H1 (cell line): ENCODE results near the gene RAB26. TPM values are rescaled to one million over a fixed set of nuclear protein-coding genes. Genes with fewer than 3 reads are reported as not detected.
"Not testable (repeated sequence)": the region's sequence is repeated elsewhere in the genome, so short reads cannot be mapped to it uniquely, and the experiment has no call there.

Experiments
- CTCF ChIA-PET: fragments of 300-600 bp; sonication (Branson Sonifier 250); formaldehyde crosslinking; loops from one replicate; lab custom pipeline; 2021; ENCODE audit not compliant: partially characterized antibody; lab: Charles Lee
- POLR2A ChIA-PET: fragments of 300-600 bp; sonication (Branson Sonifier 250); formaldehyde crosslinking; loops from one replicate; lab custom pipeline; 2021; ENCODE audit warnings: inconsistent platforms; ENCODE audit not compliant: partially characterized antibody; lab: Charles Lee
- DNase-seq, 2 experiments: peaks; one replicate each; pipeline versions ENCODE4 v3.0.0 to v3.0.0-alpha.2; 2010 to 2022; ENCODE audit warnings: low spot score in 2 of 2, low read depth in 1 of 2, mixed read lengths in 1 of 2
- FAIRE-seq: peaks from 2 replicates; lab custom pipeline; 2011; peaks lifted over from hg19 to GRCh38; lab: Jason Lieb, UNC
- H2AFZ ChIP-seq: 2 replicates; pipeline ENCODE4 v1.8.1; 2012; ENCODE audit warnings: low read length, inconsistent platforms
- H2AK5ac ChIP-seq: 2 replicates; pipeline ENCODE4 v1.6.1; 2013; ENCODE audit warnings: low read depth, low read length
- H2BK120ac ChIP-seq: replicated peaks from 2 replicates; pipeline ENCODE3; 2013; ENCODE audit warnings: low read depth, low read length, inconsistent platforms
- H2BK12ac ChIP-seq: 2 replicates; pipeline ENCODE4 v1.6.1; 2013; ENCODE audit warnings: low read depth, low read length
- H2BK15ac ChIP-seq: 2 replicates; pipeline ENCODE4 v1.6.1; 2013; ENCODE audit warnings: low read length
- H2BK20ac ChIP-seq: 2 replicates; pipeline ENCODE4 v1.6.1; 2013; ENCODE audit warnings: low read length
- H2BK5ac ChIP-seq: 2 replicates; pipeline ENCODE4 v1.6.1; 2013; ENCODE audit warnings: low read depth, low read length
- H3K14ac ChIP-seq: 2 replicates; pipeline ENCODE4 v1.6.1; 2013; ENCODE audit warnings: inconsistent platforms; ENCODE audit not compliant: insufficient read length
- H3K18ac ChIP-seq: 2 replicates; pipeline ENCODE4 v1.6.1; 2013; ENCODE audit warnings: low read length; ENCODE audit errors: extremely low read depth
- H3K23ac ChIP-seq: 2 replicates; pipeline ENCODE4 v1.6.1; 2013; ENCODE audit warnings: inconsistent platforms; ENCODE audit not compliant: insufficient read length
- H3K23me2 ChIP-seq: 2 replicates; pipeline ENCODE4 v1.6.1; 2013; ENCODE audit warnings: low read depth, low read length
- H3K27ac ChIP-seq: 2 replicates; pipeline ENCODE4 v1.6.1; 2011; ENCODE audit warnings: low read depth, low read length, inconsistent platforms
- H3K27me3 ChIP-seq, 4 experiments: replicated peaks in 1 of 4; 1 replicate in 1 of 4; 2 replicates in 3 of 4; pipeline versions ENCODE4 v1.6.1 to v1.8.1; 2011 to 2013; ENCODE audit warnings: low read length in 3 of 4, mild to moderate bottlenecking in 3 of 4, inconsistent platforms in 2 of 4, mixed read lengths in 2 of 4, moderate library complexity in 1 of 4; ENCODE audit not compliant: control insufficient read depth in 3 of 4, insufficient read depth in 3 of 4; ENCODE audit errors: extremely low read depth in 1 of 4
- H3K36me3 ChIP-seq, 4 experiments: 2 replicates each; pipeline versions ENCODE4 v1.6.1 to v1.8.1; 2011 to 2013; ENCODE audit warnings: mild to moderate bottlenecking in 4 of 4, low read length in 3 of 4, moderate library complexity in 2 of 4, control low read depth in 1 of 4, inconsistent platforms in 1 of 4; ENCODE audit not compliant: insufficient read depth in 4 of 4, control insufficient read depth in 2 of 4
- H3K4ac ChIP-seq: replicated peaks from 2 replicates; pipeline ENCODE3; 2013; ENCODE audit warnings: low read length, low read depth, mixed read lengths, inconsistent platforms; ENCODE audit not compliant: insufficient read length
- H3K4me1 ChIP-seq, 4 experiments: replicated peaks in 1 of 4; 1 replicate in 1 of 4; 2 replicates in 3 of 4; pipeline versions ENCODE4 v1.6.1 to v1.8.1; 2011 to 2013; ENCODE audit warnings: low read length in 3 of 4, inconsistent platforms in 2 of 4, mixed read lengths in 1 of 4; ENCODE audit not compliant: insufficient read depth in 4 of 4, control insufficient read depth in 3 of 4
- H3K4me2 ChIP-seq, 2 experiments: 2 replicates each; pipeline versions ENCODE4 v1.6.1 to v1.8.1; 2011 to 2013; ENCODE audit warnings: low read depth in 2 of 2, low read length in 2 of 2, control low read depth in 1 of 2, inconsistent platforms in 1 of 2, mild to moderate bottlenecking in 1 of 2; ENCODE audit not compliant: insufficient read depth in 1 of 2
- H3K4me3 ChIP-seq, 4 experiments: fragments of 200-600, 300-600 bp in 1 of 4; sonication (generic), shearing (Covaris generic), sonication (Bioruptor Twin) in 1 of 4; 2 replicates each; pipeline versions ENCODE4 v1.5.1 to v1.8.1; 2011 to 2016; ENCODE audit warnings: low read length in 4 of 4, low read depth in 3 of 4, control low read depth in 2 of 4, inconsistent platforms in 2 of 4, mild to moderate bottlenecking in 2 of 4, mixed read lengths in 1 of 4, moderate library complexity in 1 of 4; ENCODE audit not compliant: insufficient read depth in 2 of 4; ENCODE audit errors: extremely low read depth in 1 of 4
- H3K56ac ChIP-seq: replicated peaks from 2 replicates; pipeline ENCODE3; 2013; ENCODE audit warnings: low read depth, mild to moderate bottlenecking, mixed read lengths, low read length, inconsistent platforms; ENCODE audit not compliant: insufficient read length
- H3K79me1 ChIP-seq: 2 replicates; pipeline ENCODE4 v1.6.1; 2013; ENCODE audit warnings: low read depth, low read length, control low read depth
- H3K79me2 ChIP-seq, 2 experiments: 2 replicates each; pipeline versions ENCODE4 v1.6.1 to v1.8.1; 2012 to 2013; ENCODE audit warnings: low read length in 2 of 2, mild to moderate bottlenecking in 2 of 2, inconsistent platforms in 1 of 2; ENCODE audit not compliant: insufficient read depth in 2 of 2, control insufficient read depth in 1 of 2
- H3K9ac ChIP-seq, 4 experiments: replicated peaks in 1 of 4; 1 replicate in 1 of 4; 2 replicates in 3 of 4; pipeline versions ENCODE4 v1.6.1 to v1.8.1; 2011 to 2013; ENCODE audit warnings: low read depth in 3 of 4, low read length in 3 of 4, control low read depth in 2 of 4, mild to moderate bottlenecking in 2 of 4, moderate library complexity in 2 of 4, inconsistent platforms in 1 of 4; ENCODE audit errors: extremely low read depth in 1 of 4
- H3K9me3 ChIP-seq, 2 experiments: 2 replicates each; pipeline versions ENCODE4 v1.6.1 to v1.8.1; 2012 to 2013; ENCODE audit warnings: mild to moderate bottlenecking in 2 of 2, moderate library complexity in 2 of 2, control low read depth in 1 of 2, inconsistent platforms in 1 of 2, low read depth in 1 of 2, low read length in 1 of 2, mixed read lengths in 1 of 2; ENCODE audit not compliant: insufficient read depth in 2 of 2
- H4K20me1 ChIP-seq, 2 experiments: replicated peaks in 1 of 2; 2 replicates each; pipeline versions ENCODE3 to v1.8.1; 2011 to 2013; ENCODE audit warnings: inconsistent platforms in 2 of 2, low read length in 2 of 2, mild to moderate bottlenecking in 1 of 2; ENCODE audit not compliant: insufficient read depth in 2 of 2, control insufficient read depth in 1 of 2
- H4K5ac ChIP-seq: 2 replicates; pipeline ENCODE4 v1.6.1; 2013; ENCODE audit warnings: low read length, low read depth, mixed read lengths, inconsistent platforms; ENCODE audit not compliant: insufficient read length
- H4K8ac ChIP-seq: 2 replicates; pipeline ENCODE4 v1.8.0; 2013; ENCODE audit warnings: mild to moderate bottlenecking, moderate library complexity, low read length, inconsistent platforms; ENCODE audit not compliant: insufficient read depth; ENCODE audit errors: extremely low read depth
- H4K91ac ChIP-seq: replicated peaks from 2 replicates; pipeline ENCODE3; 2013; ENCODE audit warnings: low read length, mixed read lengths, inconsistent platforms; ENCODE audit not compliant: insufficient read length
- WGBS, 2 experiments: shearing (Covaris generic) in 1 of 2; methylation state at CpG; one replicate each; pipeline versions ENCODE4 v1.1.6 to v1.1.7; 2013 to 2015; ENCODE audit warnings: low lambda C conversion rate in 2 of 2, mixed read lengths in 2 of 2, inconsistent platforms in 1 of 2, low coverage in 1 of 2, missing lambda C conversion rate in 1 of 2; ENCODE audit not compliant: insufficient replicate concordance in 2 of 2, insufficient coverage in 1 of 2, insufficient read length in 1 of 2; ENCODE audit errors: extremely low coverage in 1 of 2, missing lambda C conversion rate in 1 of 2; 5-methylcytosine and 5-hydroxymethylcytosine counted together
- polyA plus RNA-seq, 7 experiments: library from polyadenylated mRNA; depleted of rRNA in 3 of 7; stranded (reverse) in 5 of 7; unstranded in 2 of 7; fragments of >200 nt in 5 of 7; fragments of 200-250 nt in 2 of 7; gene quantifications; 1 replicate in 5 of 7; 2 replicates in 1 of 7; 4 replicates in 1 of 7; pipeline versions ENCODE4 v1.2.1 to v1.2.3, GENCODE V29; 2011 to 2013; ENCODE audit warnings: missing spikeins in 2 of 7, mixed read lengths in 2 of 7
- total RNA-seq: library from RNA; stranded (reverse); fragmentation: NEBNext Ultra II Directional; extraction: Animal tissue kit (Norgen Biotek cat#: 25700); gene quantifications from 2 replicates; pipeline ENCODE4 v1.2.1, GENCODE V29; 2021

Gene RAB26
- total and polyA plus RNA-seq, 2 of the 8 experiments (the other 6 are each of a cell fraction or from before 2014, with no cell fraction given): 4.3 to 5.4 TPM

- CTCF ChIA-PET, H3K14ac ChIP-seq, H3K9ac ChIP-seq, H4K20me1 ChIP-seq, H2AK5ac ChIP-seq, H3K23ac ChIP-seq, H3K4me1 ChIP-seq, H4K91ac ChIP-seq, H3K56ac ChIP-seq, H3K27ac ChIP-seq, H3K23me2 ChIP-seq, H2BK20ac ChIP-seq, H3K79me1 ChIP-seq, H4K5ac ChIP-seq, H3K9me3 ChIP-seq, H2BK15ac ChIP-seq, H3K18ac ChIP-seq, H4K8ac ChIP-seq, FAIRE-seq, H3K27me3 ChIP-seq, H3K4me3 ChIP-seq, H2BK5ac ChIP-seq, H2BK120ac ChIP-seq, H3K79me2 ChIP-seq, DNase-seq, H2BK12ac ChIP-seq, H2AFZ ChIP-seq, H3K4ac ChIP-seq, H3K4me2 ChIP-seq: not testable (repeated sequence)
- POLR2A ChIA-PET: interaction anchor here (1.1 kb wide), 1 partner anchor 17 kb away, joined by 3 read pairs; no protein-coding TSS in a partner anchor
- peaks cover 0 to 36% (median 0%) of the 10 kb centered on the region in 4 experiments; a peak in 2 of 8 replicates for H3K36me3 ChIP-seq
- WGBS, 2 experiments: 96% methylated on average over 43 of the region's 73 CpGs; no CpG with 5 or more reads in 1 of the 2 experiments
Observed at GRCh38 chr16:2108446-2109270, 39.8 kb upstream of the RAB26 start.
